ENCODE data around the gene ETS1.

The ETS1 gene

DNA sequence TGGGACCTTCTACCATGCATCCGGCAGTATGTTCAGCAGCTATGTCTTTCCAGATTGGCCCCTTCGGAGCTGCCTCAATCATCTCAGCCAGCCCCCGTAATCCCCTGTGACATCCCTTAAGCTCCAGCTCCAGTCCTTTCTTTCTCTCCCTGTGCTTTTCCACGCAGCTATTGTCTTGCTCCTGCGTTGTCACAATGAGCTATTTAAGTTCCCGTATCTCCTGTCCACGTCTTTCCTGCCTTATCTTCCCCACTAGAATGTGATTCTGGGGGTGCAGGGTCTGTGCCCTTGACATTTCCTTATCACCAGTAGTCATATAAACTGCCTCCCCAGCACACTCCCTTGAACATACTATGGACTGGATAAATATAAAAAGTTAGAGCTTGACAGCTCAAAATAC, 5.1 kb upstream of the ETS1 start:
- no peak for DNase-seq

DNA sequence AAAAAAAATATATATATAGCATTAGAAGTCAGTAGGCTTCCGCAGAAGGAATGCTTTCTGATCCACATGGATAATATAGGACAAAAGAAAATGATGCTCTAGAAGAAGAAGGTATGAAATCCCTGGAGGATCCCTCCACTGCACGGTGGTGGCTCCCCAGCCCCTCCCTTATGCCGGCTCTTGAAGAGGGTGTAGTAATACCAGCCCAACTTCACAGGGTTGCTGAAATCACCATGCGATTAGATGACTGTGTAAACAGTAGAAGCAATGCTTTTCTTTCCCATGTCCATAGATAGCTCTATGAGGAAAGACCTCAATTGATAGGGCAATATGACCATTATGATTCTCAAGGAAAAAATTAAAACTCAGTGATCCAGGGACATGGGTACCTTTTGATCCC, 3.2 kb upstream of the ETS1 start:
- no peak for DNase-seq

- DNase-seq: no peak
Observed at GRCh38 chr11:128589998-128590397, 2.6 kb upstream of the ETS1 start.

DNA sequence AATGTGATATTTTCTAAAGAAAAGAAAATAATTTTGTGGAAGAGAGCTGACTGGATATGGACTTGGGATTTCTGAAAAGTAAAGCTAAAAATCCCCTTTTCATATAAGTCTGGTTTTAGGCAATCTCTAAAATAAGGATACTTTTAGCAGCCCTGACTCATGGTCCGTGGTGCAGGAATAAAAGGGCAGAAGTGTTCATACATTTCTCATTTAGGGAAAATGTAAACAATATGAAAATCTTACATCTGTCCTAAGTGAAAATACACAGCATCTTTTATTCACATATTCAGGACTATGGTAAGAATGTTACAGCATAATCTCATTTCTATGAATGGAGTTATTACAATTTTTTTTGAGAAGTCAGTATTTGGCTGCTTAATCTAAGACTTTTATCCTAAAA, 735 bp upstream of the ETS1 start:
- DNase-seq: no peak

DNA sequence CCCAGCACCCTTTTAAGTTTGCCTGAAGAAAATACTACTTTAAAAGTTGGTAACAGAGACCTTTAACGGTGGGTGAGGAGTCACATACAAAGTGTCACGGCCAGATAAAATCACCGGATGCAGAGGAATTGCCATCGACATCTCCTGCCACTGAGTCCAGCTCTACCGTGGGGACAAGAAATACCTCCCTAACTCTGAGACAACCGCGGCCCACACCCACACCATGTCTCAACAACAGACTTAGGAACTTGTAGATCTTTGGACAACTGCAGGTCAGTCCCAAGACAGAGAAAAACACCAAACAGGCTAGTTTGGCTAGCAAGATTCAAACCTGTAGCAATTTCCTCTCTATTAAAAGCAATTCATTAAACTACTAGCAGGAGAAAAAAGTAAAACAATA, 669 bp downstream of the ETS1 start:
- no peak for DNase-seq

GRCh38 chr11:128585498-128586238, 1.7 kb downstream of the ETS1 start:
- no peak for DNase-seq

GRCh38 chr11:128584253-128584652, 3.1 kb downstream of the ETS1 start:
- DNase-seq: no peak

DNA sequence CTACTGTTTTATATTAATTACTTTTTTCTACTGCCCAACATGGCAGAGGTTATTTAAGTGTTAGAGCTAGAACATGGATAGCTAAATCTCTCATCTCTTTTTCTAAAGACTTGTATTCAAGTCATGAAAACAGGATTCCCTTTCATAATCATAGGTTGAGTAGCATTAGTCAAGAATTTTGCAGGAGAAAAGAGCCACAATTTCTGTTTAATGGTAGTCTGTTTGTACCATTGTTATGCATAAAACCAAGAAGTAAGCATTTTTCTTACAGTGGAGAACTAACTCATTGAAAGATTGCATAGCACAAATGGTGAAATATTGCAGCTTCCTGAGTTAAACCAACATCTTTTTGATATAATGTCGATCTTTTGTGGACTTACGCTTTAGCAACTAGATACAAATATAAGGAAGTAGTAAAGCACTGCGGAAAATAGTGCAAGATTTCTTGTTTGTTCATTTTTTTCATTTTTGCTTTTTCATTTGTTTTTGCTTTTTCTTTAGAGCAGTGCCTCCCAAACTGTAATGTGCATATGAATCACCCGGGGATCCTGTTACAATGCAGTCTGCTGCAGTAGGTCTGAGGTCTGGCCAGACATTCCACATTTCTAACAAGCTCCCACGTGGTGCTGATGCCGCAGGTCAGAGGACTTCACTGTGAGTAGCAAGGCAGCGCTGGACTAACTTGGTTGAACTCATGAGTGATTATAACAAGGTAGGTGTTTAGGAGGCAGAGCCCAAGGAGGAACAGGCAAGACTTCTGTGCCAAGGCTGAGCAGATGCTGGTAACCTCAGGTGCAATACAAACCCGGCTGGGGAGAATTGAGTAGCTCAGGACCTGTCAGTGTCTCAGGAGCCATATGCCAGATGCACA, 4.6 kb downstream of the ETS1 start:
- DNase-seq: no peak

DNA sequence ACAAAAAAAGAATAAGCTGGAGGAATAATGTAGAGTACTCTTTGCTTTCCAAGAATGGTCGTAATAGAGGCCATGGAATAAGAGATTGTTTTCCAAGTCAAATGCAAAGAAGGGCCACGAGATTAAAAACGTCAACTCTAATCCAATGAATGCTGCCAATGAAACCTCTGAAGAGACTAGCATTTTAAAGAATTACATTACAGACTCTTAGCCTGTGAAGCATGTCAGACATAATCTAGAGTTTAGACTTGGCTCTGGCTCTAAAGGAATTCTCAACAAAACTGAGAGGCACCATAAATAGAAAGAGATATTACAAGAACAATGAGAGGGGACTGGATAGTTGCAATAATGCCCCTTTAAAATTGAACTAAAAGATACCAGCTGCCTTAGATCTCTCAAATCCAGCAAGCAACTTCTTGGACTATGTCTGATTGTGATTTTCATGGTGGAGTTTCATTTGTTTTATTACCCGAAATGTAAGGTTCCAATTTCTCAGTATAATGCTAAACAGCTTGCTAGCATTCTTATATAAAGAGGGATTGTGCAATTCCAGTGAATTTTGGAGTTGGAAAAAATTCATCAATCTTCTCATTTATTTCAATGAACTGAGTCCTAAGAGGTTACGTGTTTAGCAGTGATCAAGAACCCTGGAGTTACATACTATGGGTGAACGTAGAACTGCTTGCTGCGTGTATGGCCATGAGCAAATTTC, 5.6 kb downstream of the ETS1 start:
- DNase-seq: no peak

GRCh38 chr11:128580612-128581011, 6.7 kb downstream of the ETS1 start:
- no peak for DNase-seq

GRCh38 chr11:128579798-128580504, 7.4 kb downstream of the ETS1 start:
- DNase-seq: no peak

- no peak for DNase-seq
Observed at GRCh38 chr11:128576555-128576954, 10.8 kb downstream of the ETS1 start.

DNA sequence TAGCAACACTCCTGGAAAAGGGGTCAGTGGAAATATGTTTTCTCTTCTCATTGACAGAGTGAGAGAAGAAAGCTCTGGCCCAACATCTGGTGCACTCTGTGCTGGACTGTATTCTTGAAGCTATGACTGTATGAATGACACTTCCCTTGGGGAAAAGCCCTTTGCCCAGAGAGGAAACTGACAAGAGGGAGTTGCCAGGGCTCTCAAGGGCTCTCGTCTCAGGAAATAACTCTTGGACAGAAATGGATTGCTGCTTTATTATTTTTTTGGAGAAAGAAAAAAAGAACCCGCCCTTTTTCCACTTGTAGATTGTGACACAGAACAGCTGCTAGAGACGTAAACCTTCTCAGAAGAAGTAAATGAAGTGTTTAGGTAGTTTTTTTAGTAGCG, 11.4 kb downstream of the ETS1 start:
- DNase-seq: no peak

GRCh38 chr11:128575174-128575960, 12.0 kb downstream of the ETS1 start:
- DNase-seq: no peak

DNA sequence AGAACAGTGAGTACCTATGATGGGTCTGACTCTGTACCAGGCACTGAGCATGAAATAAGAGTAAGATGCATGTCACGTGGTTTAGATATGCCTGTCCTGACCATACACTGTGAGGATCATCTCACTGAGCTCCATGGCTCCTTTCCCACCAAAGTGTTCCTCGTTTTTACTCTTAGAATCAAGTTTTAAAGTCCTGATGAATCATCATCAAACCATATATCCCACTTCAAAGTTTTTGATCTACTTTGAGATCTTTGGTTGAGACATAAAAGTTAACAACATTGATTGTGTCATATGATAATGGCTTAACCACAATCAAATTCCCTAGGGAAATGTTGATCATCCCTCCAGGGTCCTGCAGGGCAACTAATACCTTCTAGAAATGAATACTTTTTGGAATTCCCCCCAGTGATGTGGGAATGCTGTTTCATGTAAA, 12.8 kb downstream of the ETS1 start:
- DNase-seq: no peak

DNA sequence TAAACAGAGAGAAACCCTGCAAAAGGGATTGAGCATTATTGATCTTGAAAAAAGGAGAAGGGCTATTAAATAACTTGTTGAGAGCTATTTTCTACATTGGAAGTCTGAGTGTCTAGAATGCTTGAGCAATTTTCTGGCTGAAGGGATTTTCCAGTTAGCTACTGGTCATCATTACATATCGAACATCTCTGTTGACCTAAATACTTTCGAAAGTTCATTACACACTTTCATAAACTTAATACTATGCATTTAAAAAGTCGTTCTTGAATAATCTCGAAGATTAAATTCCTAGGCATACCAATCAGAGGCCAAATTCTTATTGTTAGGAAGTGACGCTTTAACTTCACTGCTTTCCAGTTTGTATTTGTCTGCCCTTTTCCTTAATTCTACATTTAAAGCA, 13.7 kb downstream of the ETS1 start:
- no peak for DNase-seq

GRCh38 chr11:128572965-128573364, 14.4 kb downstream of the ETS1 start:
- DNase-seq: no peak

- DNase-seq: no peak
Observed at GRCh38 chr11:128570632-128571031, 16.7 kb downstream of the ETS1 start.

DNA sequence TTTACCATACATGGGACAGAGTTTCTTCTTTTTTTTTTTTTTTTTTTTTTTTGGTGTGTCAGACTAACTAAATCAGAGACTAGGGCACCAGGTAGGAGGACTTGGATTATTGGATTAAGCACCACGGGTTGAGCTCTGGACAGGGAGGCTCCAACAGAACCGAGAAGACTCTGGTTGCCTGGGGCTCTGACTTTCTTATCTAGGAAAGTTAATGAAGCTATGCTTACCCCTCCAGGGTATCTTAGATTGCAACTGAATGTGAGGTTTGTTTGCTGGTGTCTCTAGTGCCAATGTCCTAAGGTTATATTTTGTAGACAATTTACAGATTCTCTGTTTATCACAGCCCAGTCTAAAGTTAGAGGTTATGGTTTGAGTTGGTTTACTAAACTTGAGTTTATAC, 18.1 kb downstream of the ETS1 start:
- DNase-seq: no peak

DNA sequence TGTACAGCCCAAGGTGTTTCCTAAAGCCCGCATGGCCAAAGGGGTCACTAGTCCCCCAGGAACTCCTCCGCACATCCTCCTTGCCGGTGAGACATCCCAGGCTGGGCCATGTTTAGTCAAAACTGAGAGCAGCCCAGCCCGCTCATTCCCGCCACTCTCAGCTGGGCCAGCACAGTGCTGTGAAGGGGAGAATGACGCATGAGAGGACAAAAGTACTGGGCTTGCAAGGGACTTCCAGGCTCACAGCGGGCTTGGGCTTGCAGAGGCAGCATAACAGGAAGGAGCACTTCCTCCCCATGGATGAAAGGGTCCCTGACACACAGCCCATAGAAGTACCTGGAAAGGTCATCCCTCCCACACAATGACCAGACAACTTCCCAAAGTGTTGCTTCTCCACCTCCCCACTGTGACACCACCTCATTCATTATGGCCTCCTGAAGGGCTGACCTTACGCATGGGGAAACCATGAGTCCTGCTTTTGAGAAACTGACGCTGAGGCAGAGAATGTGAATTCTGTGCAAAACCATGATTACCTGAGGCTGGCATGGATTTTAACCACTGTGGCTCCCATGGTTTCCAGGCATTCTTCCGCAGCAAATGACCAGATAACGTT, 19.1 kb downstream of the ETS1 start:
- no peak for DNase-seq

DNA sequence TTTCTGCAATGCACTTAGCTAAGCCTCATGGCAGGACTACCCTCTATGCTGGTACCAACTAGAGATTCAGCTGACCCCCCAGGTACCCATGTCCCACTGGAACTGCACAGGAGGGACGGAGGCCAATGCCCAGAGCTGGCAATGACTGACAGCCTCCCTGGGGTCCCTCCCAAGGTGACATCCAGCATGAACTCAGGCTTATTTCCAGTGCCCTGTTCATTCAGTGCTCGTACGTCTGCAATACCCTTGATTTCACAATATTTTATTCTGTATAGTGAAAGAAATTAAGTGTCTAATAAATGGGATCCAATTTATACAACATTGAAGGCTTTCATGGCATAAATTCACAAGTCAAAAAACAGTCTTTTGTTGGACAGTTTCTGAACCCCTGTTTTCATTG, 20.2 kb downstream of the ETS1 start:
- no peak for DNase-seq

GRCh38 chr11:128565881-128566280, 21.5 kb downstream of the ETS1 start:
- no peak for DNase-seq

Measured in NCI-H1105 treated with DMSO at 0.1 percent for 48 hours (cell line).